Body of pancreas (tissue), 4 donors: Measurements from ENCODE around the gene FAM107B. TPM values are rescaled to one million over a fixed set of nuclear protein-coding genes. Genes with fewer than 3 reads are reported as not detected.
A peak's percentile ranks its signal among the peaks of the same experiment; 100 is the strongest.
"Not testable (repeated sequence)": the region's sequence is repeated elsewhere in the genome, so short reads cannot be mapped to it uniquely, and the experiment has no call there.

Experiments
- ATAC-seq: fragments of 150-250 bp; one replicate; pipeline ENCODE4 v1.9.1; 2016
- DNase-seq, 4 donors: peaks; one replicate each; pipeline ENCODE4 v3.0.0-alpha.2; 2019
- H3K27ac ChIP-seq, 4 donors: fragments of 200-600 bp; sonication (generic); 1 replicate in 3 of 4; 2 replicates in 1 of 4; pipeline versions ENCODE4 v1.5.1 to v1.6.1; 2016 to 2019; ENCODE audit warnings: mild to moderate bottlenecking in 1 of 4, mixed read lengths in 1 of 4, moderate library complexity in 1 of 4
- H3K27me3 ChIP-seq, 2 donors: fragments of 200-600 bp; sonication (generic); one replicate each; pipeline ENCODE4 v1.6.0; 2016; ENCODE audit warnings: mild to moderate bottlenecking in 1 of 2
- H3K36me3 ChIP-seq, 2 donors: fragments of 200-600 bp; sonication (generic); replicated peaks in 1 of 2; 2 replicates each; pipeline ENCODE4 v1.5.1; 2016; ENCODE audit warnings: low read depth in 2 of 2; ENCODE audit not compliant: insufficient read depth in 1 of 2
- H3K4me1 ChIP-seq: fragments of 200-600 bp; sonication (generic); one replicate; pipeline ENCODE4 v1.6.0; 2016
- H3K4me3 ChIP-seq, 2 donors: fragments of 200-600 bp; sonication (generic); 1 replicate in 1 of 2; 2 replicates in 1 of 2; pipeline ENCODE4 v1.5.1; 2016 to 2019
- H3K9me3 ChIP-seq, 3 donors: fragments of 200-600 bp; sonication (generic); 1 replicate in 2 of 3; 2 replicates in 1 of 3; pipeline ENCODE4 v1.5.1; 2016
- POLR2A ChIP-seq, 3 donors: fragments of 450-650 bp; IDR thresholded peaks; one replicate each; pipeline ENCODE4 v1.6.1; 2016; ENCODE audit warnings: antibody characterized with exemption in 3 of 3, mild to moderate bottlenecking in 2 of 3
- WGBS, 2 donors: methylation state at CpG; one replicate each; pipeline ENCODE4 v1.1.5; 2017; 5-methylcytosine and 5-hydroxymethylcytosine counted together
- intact Hi-C: fragments of 100-400 bp; cut with DNase I; formaldehyde crosslinking; loops from one replicate; pipeline ENCODE4 v1.15.1; 2023
- total RNA-seq, 2 donors: library from RNA; depleted of rRNA; stranded (reverse); fragments of >200 nt; gene quantifications; one replicate each; pipeline ENCODE4 v1.1.0, GENCODE V29; 2016
- TF ChIP-seq, protein P1 (sequence below), 7 experiments: fragments of 450-650 bp in 4 of 7; fragments of 200-600 bp in 3 of 7; sonication (generic) in 3 of 7; IDR thresholded peaks; one replicate each; pipeline ENCODE4 v1.5.1; 2016 to 2019; ENCODE audit warnings: antibody characterized with exemption in 7 of 7

Gene FAM107B
- total RNA-seq, 2 donors from 2014 or later: 19.4 to 45.9 TPM

DNA sequence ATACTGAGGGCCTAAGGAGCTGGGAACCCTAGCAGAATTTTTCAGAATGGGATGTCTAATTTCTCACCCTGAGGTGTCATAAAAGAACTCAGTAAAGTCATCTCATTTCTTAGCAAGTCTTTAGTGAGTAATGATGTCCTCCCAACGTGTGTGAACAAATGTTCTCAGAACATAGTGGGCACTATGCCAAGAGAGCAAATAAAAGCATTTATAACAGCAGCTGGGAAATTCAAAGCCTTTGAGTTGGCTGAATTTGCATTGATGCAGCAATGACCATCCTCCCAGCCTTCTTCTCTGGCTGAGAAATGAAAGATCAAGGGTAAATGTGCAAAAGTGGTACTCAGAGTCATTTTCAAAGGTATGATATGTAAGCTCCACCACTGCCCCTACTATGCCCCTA lies 109.4 kb downstream of the FAM107B start:
- Histone ChIP-seq H3K9me3 (no peaks in the 10 kb centered on the region), H3K27ac (no peak overlapping the region), H3K4me3 (no peak overlapping the region), H3K36me3 (no peaks in the 10 kb centered on the region), H3K4me1 (peaks cover 9% of the 10 kb centered on the region), H3K27me3 (no peaks in the 10 kb centered on the region)
- intact Hi-C loops: no loop called here
- DNase-seq: peak in 2 of 4 donors; percentile 26 to 47
- ATAC-seq: peak; percentile 59
- no peak for TF ChIP-seq POLR2A (IDR thresholded peaks at IDR 0.05)
- TF ChIP-seq, protein P1, sequence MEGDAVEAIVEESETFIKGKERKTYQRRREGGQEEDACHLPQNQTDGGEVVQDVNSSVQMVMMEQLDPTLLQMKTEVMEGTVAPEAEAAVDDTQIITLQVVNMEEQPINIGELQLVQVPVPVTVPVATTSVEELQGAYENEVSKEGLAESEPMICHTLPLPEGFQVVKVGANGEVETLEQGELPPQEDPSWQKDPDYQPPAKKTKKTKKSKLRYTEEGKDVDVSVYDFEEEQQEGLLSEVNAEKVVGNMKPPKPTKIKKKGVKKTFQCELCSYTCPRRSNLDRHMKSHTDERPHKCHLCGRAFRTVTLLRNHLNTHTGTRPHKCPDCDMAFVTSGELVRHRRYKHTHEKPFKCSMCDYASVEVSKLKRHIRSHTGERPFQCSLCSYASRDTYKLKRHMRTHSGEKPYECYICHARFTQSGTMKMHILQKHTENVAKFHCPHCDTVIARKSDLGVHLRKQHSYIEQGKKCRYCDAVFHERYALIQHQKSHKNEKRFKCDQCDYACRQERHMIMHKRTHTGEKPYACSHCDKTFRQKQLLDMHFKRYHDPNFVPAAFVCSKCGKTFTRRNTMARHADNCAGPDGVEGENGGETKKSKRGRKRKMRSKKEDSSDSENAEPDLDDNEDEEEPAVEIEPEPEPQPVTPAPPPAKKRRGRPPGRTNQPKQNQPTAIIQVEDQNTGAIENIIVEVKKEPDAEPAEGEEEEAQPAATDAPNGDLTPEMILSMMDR (IDR thresholded peaks at IDR 0.05): no peak
- WGBS, 2 donors: 0 to 5% methylated on average over 1 of the region's 1 CpG

DNA sequence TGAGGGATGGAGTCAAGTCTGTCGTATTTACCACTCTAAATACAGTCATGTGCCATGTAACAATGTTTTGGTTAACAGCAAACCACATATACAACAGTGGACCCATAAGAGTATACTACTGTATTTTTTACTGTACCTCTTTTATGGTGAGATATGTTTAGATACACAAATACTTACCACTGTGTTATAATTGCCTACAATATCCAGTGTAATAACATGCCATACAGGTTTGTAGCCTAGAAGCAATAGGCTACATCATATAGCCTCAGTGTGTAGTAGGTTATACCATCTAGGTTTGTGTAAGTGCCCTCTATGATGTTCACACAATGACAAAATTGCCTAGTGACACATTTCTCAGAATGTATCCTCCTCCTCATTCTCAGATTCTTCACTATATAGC lies 110.4 kb downstream of the FAM107B start:
- Histone ChIP-seq H3K9me3 (no peaks in the 10 kb centered on the region), H3K27ac (no peak overlapping the region), H3K36me3 (no peaks in the 10 kb centered on the region), H3K4me3 (no peak overlapping the region), H3K4me1 (peaks cover 9% of the 10 kb centered on the region), H3K27me3 (no peaks in the 10 kb centered on the region)
- ATAC-seq (no peak), DNase-seq (no peak)
- intact Hi-C loops: no loop called here
- WGBS, 2 donors: 85 to 96% methylated on average over 1 of the region's 1 CpG
- no peak for TF ChIP-seq POLR2A (IDR thresholded peaks at IDR 0.05)
- TF ChIP-seq, protein P1 (IDR thresholded peaks at IDR 0.05): no peak

- no peak for TF ChIP-seq POLR2A (IDR thresholded peaks at IDR 0.05)
- TF ChIP-seq, protein P1 (IDR thresholded peaks at IDR 0.05): no peak
- no peak for ATAC-seq
These were observed 112.9 kb downstream of the FAM107B start for GRCh38 chr10:14661818-14662217.

DNA sequence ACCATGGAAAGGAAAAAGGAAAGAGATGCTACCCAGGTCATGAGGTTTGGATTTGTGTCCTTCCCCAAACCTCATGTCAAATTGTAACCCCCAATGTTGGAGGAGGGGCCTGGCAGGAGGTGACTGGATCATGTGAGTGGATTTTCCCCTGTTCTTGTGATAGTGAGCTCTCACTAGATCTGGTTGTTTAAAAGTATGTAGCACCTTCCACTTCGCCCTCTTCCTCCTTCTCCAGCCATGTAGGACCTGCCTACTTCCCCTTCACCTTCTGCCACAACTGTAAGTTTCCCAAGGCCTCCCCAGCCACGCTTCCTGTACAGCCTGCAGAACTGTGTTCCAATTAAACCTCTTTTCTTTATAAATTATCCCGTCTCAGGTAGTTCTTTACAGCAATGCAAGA lies 113.9 kb downstream of the FAM107B start:
- intact Hi-C loops: no loop called here
- WGBS, 2 donors: 72 to 93% methylated on average over 3 of the region's 3 CpGs
- H3K9me3 ChIP-seq: no peaks in the 10 kb centered on the region
- DNase-seq (no peak), ATAC-seq (no peak)
- no peak overlapping the region for H3K4me3 ChIP-seq
- H3K4me1 ChIP-seq: peaks cover 9% of the 10 kb centered on the region
- no peaks in the 10 kb centered on the region for H3K36me3 ChIP-seq
- H3K27me3 ChIP-seq: no peaks in the 10 kb centered on the region
- TF ChIP-seq, protein P1 (IDR thresholded peaks at IDR 0.05): no peak
- TF ChIP-seq POLR2A (IDR thresholded peaks at IDR 0.05): no peak
- no peak overlapping the region for H3K27ac ChIP-seq

More at GRCh38 chr10:14661818-14662217, 112.9 kb downstream of the FAM107B start:
- no peaks in the 10 kb centered on the region for H3K9me3 ChIP-seq
- DNase-seq: no peak
- intact Hi-C loops: no loop called here
- no peak overlapping the region for H3K27ac ChIP-seq
- H3K36me3 ChIP-seq: no peaks in the 10 kb centered on the region
- WGBS, 2 donors: 82 to 88% methylated on average over 3 of the region's 3 CpGs
- no peaks in the 10 kb centered on the region for H3K27me3 ChIP-seq
- peaks cover 9% of the 10 kb centered on the region for H3K4me1 ChIP-seq
- no peak overlapping the region for H3K4me3 ChIP-seq

DNA sequence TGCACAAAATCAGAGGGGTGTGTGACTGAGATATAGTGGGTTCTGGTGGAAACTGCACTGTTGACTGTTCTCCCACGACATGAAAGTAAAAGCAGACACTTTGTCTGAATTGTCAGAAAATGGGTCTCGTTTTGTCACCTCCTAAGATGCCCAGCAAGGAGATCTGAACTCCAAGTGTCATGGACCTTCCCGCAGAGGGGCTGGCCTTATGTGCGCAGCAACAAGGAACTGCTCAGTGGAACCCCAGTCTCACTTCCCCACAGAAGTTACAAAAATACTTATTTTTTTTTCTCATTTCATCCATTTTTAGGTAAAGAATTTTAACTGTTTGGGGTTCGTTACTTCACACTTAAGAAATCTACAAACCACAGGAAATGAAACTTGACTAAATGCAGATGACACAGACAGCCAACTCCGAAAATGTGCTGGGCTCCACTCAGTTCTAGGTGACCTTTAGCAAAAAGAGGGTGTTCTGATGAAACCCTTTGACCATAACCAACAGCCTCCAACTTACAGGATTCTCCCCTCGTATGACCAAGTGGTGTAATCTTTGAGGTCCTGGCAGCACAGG lies 115.0 kb downstream of the FAM107B start:
- H3K4me3 ChIP-seq: no peak overlapping the region
- no peaks in the 10 kb centered on the region for H3K27me3 ChIP-seq
- peaks cover 3% of the 10 kb centered on the region for H3K4me1 ChIP-seq
- peak in 1 of 4 donors; percentile 49 for DNase-seq
- no peaks in the 10 kb centered on the region for H3K36me3 ChIP-seq
- H3K9me3 ChIP-seq: no peaks in the 10 kb centered on the region
- no peak for ATAC-seq
- no peak overlapping the region for H3K27ac ChIP-seq
- intact Hi-C loops: no loop called here
- TF ChIP-seq, protein P1 (IDR thresholded peaks at IDR 0.05): no peak
- no peak for TF ChIP-seq POLR2A (IDR thresholded peaks at IDR 0.05)
- 76% methylated on average over 7 of the region's 7 CpGs for WGBS, 2 donors

- H3K27ac ChIP-seq, H3K4me1 ChIP-seq, H3K36me3 ChIP-seq, ATAC-seq, H3K9me3 ChIP-seq, intact Hi-C loops, H3K27me3 ChIP-seq, H3K4me3 ChIP-seq, DNase-seq: not testable (repeated sequence)
- 93 to 97% methylated on average over 6 of the region's 6 CpGs for WGBS, 2 donors
These were observed 115.6 kb downstream of the FAM107B start for GRCh38 chr10:14659137-14659536.
